Spleen (tissue), 11 donors: ENCODE measurements around the gene ANKRD31. TPM values are rescaled to one million over a fixed set of nuclear protein-coding genes. Genes with fewer than 3 reads are reported as not detected.
"Not testable (repeated sequence)": the region's sequence is repeated elsewhere in the genome, so short reads cannot be mapped to it uniquely, and the experiment has no call there.

Source experiments
- DNase-seq: peaks from one replicate; pipeline ENCODE4 v3.0.0-alpha.2; 2020
- H3K27ac ChIP-seq, 8 donors: fragments of 200-600 bp; sonication (generic) in 7 of 8; 1 replicate in 4 of 8; 2 replicates in 4 of 8; pipeline versions ENCODE4 v1.5.0 to v1.8.0; 2016 to 2021; ENCODE audit warnings: inconsistent platforms in 4 of 8, mild to moderate bottlenecking in 4 of 8, moderate library complexity in 1 of 8
- H3K27me3 ChIP-seq, 7 donors: fragments of 200-600 bp; sonication (generic) in 6 of 7; replicated peaks in 1 of 7; 1 replicate in 4 of 7; 2 replicates in 3 of 7; pipeline versions ENCODE4 v1.5.0 to v1.8.0; 2016 to 2021; ENCODE audit warnings: inconsistent platforms in 3 of 7, mild to moderate bottlenecking in 1 of 7
- H3K36me3 ChIP-seq, 6 donors: fragments of 200-600 bp; sonication (generic) in 5 of 6; 1 replicate in 4 of 6; 2 replicates in 2 of 6; pipeline versions ENCODE4 v1.5.0 to v1.8.0; 2016 to 2021; ENCODE audit warnings: inconsistent platforms in 2 of 6
- H3K4me1 ChIP-seq, 6 donors: fragments of 200-600 bp; sonication (generic) in 5 of 6; 1 replicate in 3 of 6; 2 replicates in 3 of 6; pipeline versions ENCODE4 v1.5.0 to v1.8.0; 2016 to 2021; ENCODE audit warnings: inconsistent platforms in 3 of 6
- H3K4me3 ChIP-seq, 8 donors: fragments of 200-600 bp; sonication (generic) in 7 of 8; 1 replicate in 4 of 8; 2 replicates in 4 of 8; pipeline versions ENCODE4 v1.5.0 to v1.8.0; 2016 to 2021; ENCODE audit warnings: inconsistent platforms in 4 of 8, mild to moderate bottlenecking in 4 of 8, moderate library complexity in 2 of 8
- H3K9me3 ChIP-seq, 8 donors: fragments of 200-600 bp; sonication (generic) in 7 of 8; 1 replicate in 4 of 8; 2 replicates in 4 of 8; pipeline versions ENCODE4 v1.5.0 to v1.8.0; 2016 to 2021; ENCODE audit warnings: inconsistent platforms in 4 of 8
- CTCF ChIP-seq, 11 experiments: fragments of 200-600 bp in 7 of 11; fragments of 450-650 bp in 4 of 11; sonication (generic) in 4 of 11; IDR thresholded peaks in 8 of 11; conservative IDR thresholded peaks in 3 of 11; 1 replicate in 7 of 11; 2 replicates in 4 of 11; pipeline versions ENCODE4 v1.4.0 to v1.8.0; 2016 to 2021; ENCODE audit warnings: antibody characterized with exemption in 11 of 11, inconsistent platforms in 4 of 11, mild to moderate bottlenecking in 1 of 11
- POLR2A ChIP-seq, 3 donors: fragments of 450-650 bp; IDR thresholded peaks; one replicate each; pipeline ENCODE4 v1.5.1; 2017; ENCODE audit warnings: antibody characterized with exemption in 3 of 3, mild to moderate bottlenecking in 1 of 3
- POLR2AphosphoS5 ChIP-seq, 3 donors: sonication (generic); formaldehyde crosslinking; IDR thresholded peaks; one replicate each; pipeline ENCODE4 v1.5.1; 2017; ENCODE audit warnings: antibody characterized with exemption in 3 of 3
- WGBS, 5 donors: extraction: QIAGEN DNeasy Blood & Tissue Kit in 3 of 5; methylation state at CpG; one replicate each; pipeline versions ENCODE4 v1.1.5 to v1.1.7; 2013 to 2018; 5-methylcytosine and 5-hydroxymethylcytosine counted together
- intact Hi-C: fragments of 100-400 bp; cut with DNase I; formaldehyde crosslinking; loops from one replicate; pipeline ENCODE4 v1.15.0; 2023; ENCODE audit warnings: low total_unique reads
- polyA plus RNA-seq, 3 donors: library from polyadenylated mRNA; stranded (reverse); fragments of 200-250 nt; gene quantifications; one replicate each; pipeline ENCODE4 v1.2.1, GENCODE V29; 2013
- total RNA-seq, 7 donors: library from RNA; depleted of rRNA in 3 of 7; stranded (reverse); fragments of >200 nt in 3 of 7; fragmentation: NEBNext Ultra II Directional in 4 of 7; extraction: Animal tissue kit (Norgen Biotek cat#: 25700) in 4 of 7; gene quantifications; one replicate each; pipeline versions ENCODE4 v1.1.0 to v1.2.1, GENCODE V29; 2016 to 2021
- donor health status: healthy with polysubstance abuse.
- donor health status: DM: no; HTN: no; CAD: no; lungs with moderate emphysema.
- donor health status: DM: no; HTN: no; CAD: no.
- donor health status: Bipolar disorder and iron deficiency.
- donor health status: healthy.
- donor health status: DM: no; HTN: no; CAD: no.
- donor health status: DM: yes; HTN: yes; CAD: no.

ANKRD31 gene
- total and polyA plus RNA-seq, 10 donors, result 0.03 to 0.51 (median 0.22) TPM

GRCh38 chr5:75140277-75140676 lies 96.4 kb downstream of the ANKRD31 start:
- intact Hi-C loops, result no loop called here
- H3K9me3 ChIP-seq, result peaks cover 0 to 16% (median 4%) of the 10 kb centered on the region in 8 donors
- WGBS, 5 donors, result 88 to 95% (median 91%) methylated on average over 3 of the region's 3 CpGs

DNA sequence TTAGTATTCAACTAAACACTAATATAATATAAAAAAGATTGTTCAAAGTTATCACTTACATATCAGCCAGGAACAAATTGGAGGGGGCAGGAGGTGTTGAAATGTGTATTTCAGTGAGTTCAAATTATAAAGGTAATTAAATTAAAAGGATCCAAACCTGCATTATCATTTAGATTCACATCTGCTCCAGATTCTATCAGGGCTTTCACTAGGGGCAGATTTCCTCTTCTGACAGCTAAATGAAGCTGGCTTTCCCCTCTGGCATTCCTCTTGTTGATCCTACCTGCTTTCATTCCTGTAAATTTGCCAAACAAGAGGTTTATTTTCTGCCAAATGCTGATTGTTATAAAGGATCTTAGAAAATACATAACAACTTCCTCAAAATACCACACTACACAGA lies 98.0 kb downstream of the ANKRD31 start:
- no peak for DNase-seq
- TF ChIP-seq CTCF (IDR thresholded peaks at IDR 0.05 in 8 of 11, conservative IDR thresholded peaks at IDR 0.05 in 3 of 11), result no peak
- TF ChIP-seq POLR2AphosphoS5 (IDR thresholded peaks at IDR 0.05), result no peak
- TF ChIP-seq POLR2A (IDR thresholded peaks at IDR 0.05), result no peak
- H3K9me3 ChIP-seq, result peaks cover 0 to 12% (median 4%) of the 10 kb centered on the region in 8 donors
- no peaks in the 10 kb centered on the region for H3K36me3 ChIP-seq
- intact Hi-C loops, result no loop called here
- H3K4me1 ChIP-seq, result no peaks in the 10 kb centered on the region
- no peaks in the 10 kb centered on the region for H3K27me3 ChIP-seq
- H3K27ac ChIP-seq, result no peak overlapping the region
- H3K4me3 ChIP-seq, result no peak overlapping the region

More at GRCh38 chr5:75140277-75140676, 96.4 kb downstream of the ANKRD31 start:
- Histone ChIP-seq H3K4me3 (no peak overlapping the region), H3K36me3 (no peaks in the 10 kb centered on the region), H3K27ac (no peak overlapping the region), H3K4me1 (no peaks in the 10 kb centered on the region), H3K27me3 (no peaks in the 10 kb centered on the region)
- no peak for DNase-seq
- no peak for TF ChIP-seq CTCF (IDR thresholded peaks at IDR 0.05 in 8 of 11, conservative IDR thresholded peaks at IDR 0.05 in 3 of 11)
- no peak for TF ChIP-seq POLR2AphosphoS5 (IDR thresholded peaks at IDR 0.05)
- no peak for TF ChIP-seq POLR2A (IDR thresholded peaks at IDR 0.05)

DNA sequence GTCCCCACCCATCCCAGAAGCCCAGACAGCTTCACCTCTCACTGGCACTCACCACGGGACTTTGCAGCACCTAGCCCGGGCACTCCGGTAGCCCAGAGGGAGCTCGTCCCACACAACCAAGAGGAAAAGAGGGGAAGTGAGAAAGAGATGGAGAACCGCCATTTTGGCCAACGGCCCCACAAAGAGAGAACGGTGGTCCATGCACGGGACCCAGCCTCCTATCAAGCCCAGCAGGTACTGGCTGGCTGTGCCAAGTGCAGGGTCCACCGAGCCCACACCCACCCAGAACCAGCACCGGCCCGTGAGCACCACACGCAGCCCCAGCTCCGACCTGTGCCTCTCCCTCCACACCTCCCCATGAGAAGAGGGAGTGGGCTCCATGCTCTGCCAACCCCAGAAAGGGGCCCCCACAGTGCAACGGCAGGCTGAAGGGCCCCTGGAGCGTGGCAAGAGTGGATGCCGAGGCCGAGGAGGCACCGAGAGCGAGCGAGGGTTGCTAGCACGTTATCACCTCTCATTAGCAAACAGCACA lies 105.8 kb downstream of the ANKRD31 start:
- Histone ChIP-seq H3K27ac (no peak overlapping the region), H3K36me3 (no peaks in the 10 kb centered on the region), H3K9me3 (peaks cover 0 to 29% (median 7%) of the 10 kb centered on the region in 8 donors), H3K4me3 (no peak overlapping the region), H3K4me1 (no peaks in the 10 kb centered on the region), H3K27me3 (no peaks in the 10 kb centered on the region)
- intact Hi-C loops, result no loop called here
- DNase-seq, result no peak
- TF ChIP-seq CTCF (IDR thresholded peaks at IDR 0.05 in 8 of 11, conservative IDR thresholded peaks at IDR 0.05 in 3 of 11) (no peak), POLR2AphosphoS5 (IDR thresholded peaks at IDR 0.05) (no peak), POLR2A (IDR thresholded peaks at IDR 0.05) (no peak)
- 93 to 97% (median 94%) methylated on average over 20 to 21 of the region's 21 CpGs for WGBS, 5 donors

- intact Hi-C loops, result no loop called here
Observed at GRCh38 chr5:75116856-75117255, 119.8 kb downstream of the ANKRD31 start.

GRCh38 chr5:75114311-75114710 lies 122.4 kb downstream of the ANKRD31 start:
- not testable (repeated sequence) for H3K27ac ChIP-seq

More at GRCh38 chr5:75116856-75117255, 119.8 kb downstream of the ANKRD31 start:
- Histone ChIP-seq H3K36me3 (no peaks in the 10 kb centered on the region), H3K9me3 (peaks cover 0 to 7% (median 0%) of the 10 kb centered on the region in 8 donors), H3K4me3 (no peak overlapping the region), H3K4me1 (no peaks in the 10 kb centered on the region), H3K27me3 (no peaks in the 10 kb centered on the region), H3K27ac (no peak overlapping the region)
- DNase-seq, result no peak
- TF ChIP-seq CTCF (IDR thresholded peaks at IDR 0.05 in 8 of 11, conservative IDR thresholded peaks at IDR 0.05 in 3 of 11) (no peak), POLR2A (IDR thresholded peaks at IDR 0.05) (no peak), POLR2AphosphoS5 (IDR thresholded peaks at IDR 0.05) (no peak)

More at GRCh38 chr5:75114311-75114710, 122.4 kb downstream of the ANKRD31 start:
- 67 to 95% (median 86%) methylated on average over 1 of the region's 1 CpG for WGBS, 5 donors
- H3K27me3 ChIP-seq, H3K4me1 ChIP-seq, H3K36me3 ChIP-seq, DNase-seq, H3K4me3 ChIP-seq, intact Hi-C loops, H3K9me3 ChIP-seq: not testable (repeated sequence)
